DOHH2 (cell line): ENCODE measurements around the gene YES1.

Source experiments
- H3F3A ChIP-seq: fragments of 200-600 bp; sonication (generic), shearing (Covaris generic); 2 replicates; pipeline ENCODE4 v1.6.0; 2016; ENCODE audit warnings: antibody characterized with exemption, mild to moderate bottlenecking; ENCODE audit not compliant: control insufficient read depth, insufficient read depth
- H3K27ac ChIP-seq: fragments of 200-600 bp; sonication (generic); 2 replicates; pipeline ENCODE4 v1.5.1; 2014; ENCODE audit warnings: low read depth, mild to moderate bottlenecking, low read length, moderate library complexity
- H3K27me3 ChIP-seq: fragments of 200-600 bp; sonication (generic); 2 replicates; pipeline ENCODE4 v1.6.1; 2014; ENCODE audit warnings: mild to moderate bottlenecking, low read length, mixed read lengths; ENCODE audit not compliant: control insufficient read depth
- H3K36me3 ChIP-seq: fragments of 200-600 bp; sonication (generic); 2 replicates; pipeline ENCODE4 v1.6.1; 2014; ENCODE audit warnings: mild to moderate bottlenecking, low read length, moderate library complexity, mixed read lengths; ENCODE audit not compliant: control insufficient read depth
- H3K4me1 ChIP-seq: fragments of 200-600 bp; sonication (generic); 2 replicates; pipeline ENCODE4 v1.6.1; 2014; ENCODE audit warnings: mild to moderate bottlenecking, low read length, mixed read lengths; ENCODE audit not compliant: control insufficient read depth
- H3K4me2 ChIP-seq: fragments of 200-600 bp; sonication (generic); 2 replicates; pipeline ENCODE4 v1.6.0; 2014; ENCODE audit warnings: mild to moderate bottlenecking, low read length, moderate library complexity
- H3K4me3 ChIP-seq: fragments of 200-600 bp; sonication (generic); 2 replicates; pipeline ENCODE4 v1.5.1; 2014; ENCODE audit warnings: mild to moderate bottlenecking, low read length, mixed read lengths
- H3K79me2 ChIP-seq: fragments of 200-600 bp; sonication (generic); 2 replicates; pipeline ENCODE4 v1.6.1; 2014; ENCODE audit warnings: mild to moderate bottlenecking, low read length, mixed read lengths; ENCODE audit not compliant: control insufficient read depth
- H3K9me2 ChIP-seq: fragments of 200-600 bp; sonication (generic); replicated peaks from 2 replicates; pipeline ENCODE4 v1.6.1; 2014; ENCODE audit warnings: mild to moderate bottlenecking, low read length, mixed read lengths; ENCODE audit not compliant: control insufficient read depth
- H3K9me3 ChIP-seq: fragments of 200-600 bp; sonication (generic); 2 replicates; pipeline ENCODE4 v1.6.1; 2014; ENCODE audit warnings: antibody characterized with exemption, low read length, mixed read lengths; ENCODE audit not compliant: control insufficient read depth, insufficient read depth
- H4K20me1 ChIP-seq: fragments of 200-600 bp; sonication (generic); 2 replicates; pipeline ENCODE4 v1.6.0; 2014; ENCODE audit warnings: low read depth, mild to moderate bottlenecking, antibody characterized with exemption, low read length, moderate library complexity; ENCODE audit not compliant: control insufficient read depth, insufficient read depth
- EZH2phosphoT487 ChIP-seq: fragments of 200-600 bp; sonication (generic); IDR thresholded peaks from 2 replicates; pipeline ENCODE4 v1.6.1; 2017; ENCODE audit warnings: borderline replicate concordance, mild to moderate bottlenecking, antibody characterized with exemption, low read length, moderate library complexity, mixed read lengths
- TF ChIP-seq, protein P1 (sequence below): fragments of 200-600 bp; sonication (generic); IDR thresholded peaks from one replicate; pipeline ENCODE4 v1.5.1; 2014; ENCODE audit warnings: antibody characterized with exemption, mild to moderate bottlenecking, low read depth, low read length; ENCODE audit not compliant: poor library complexity, severe bottlenecking

Gene YES1

DNA sequence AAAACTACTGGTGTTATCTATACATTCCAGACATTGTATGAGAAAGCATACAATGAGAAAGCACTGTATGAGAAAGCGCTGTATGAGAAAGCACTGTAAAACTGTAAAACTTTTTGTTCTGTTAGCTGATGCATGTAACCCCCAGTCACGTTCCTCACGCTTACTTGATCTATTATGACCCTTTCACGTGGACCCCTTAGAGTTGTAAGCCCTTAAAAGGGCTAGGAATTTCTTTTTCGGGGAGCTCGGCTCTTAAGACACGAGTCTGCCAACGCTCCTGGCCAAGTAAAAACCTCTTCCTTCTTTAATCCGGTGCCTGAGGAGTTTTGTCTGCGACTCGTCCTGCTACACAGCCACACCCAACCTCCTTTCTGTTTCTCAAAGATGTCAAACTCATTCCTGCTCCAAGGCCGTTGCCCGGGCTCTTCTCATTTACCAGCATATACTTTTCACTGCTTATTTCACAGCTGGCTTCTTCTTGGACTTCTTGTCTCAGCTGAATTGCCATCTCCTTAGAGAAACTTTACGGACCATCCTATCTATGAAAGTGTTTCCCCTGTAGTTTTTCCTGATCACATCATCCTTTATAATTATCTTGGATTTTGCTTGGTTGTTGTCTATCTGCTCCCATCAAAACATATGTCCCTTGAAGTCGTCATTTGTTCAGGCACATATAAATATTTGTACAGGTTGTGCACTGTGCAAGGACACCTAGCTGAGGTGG lies 29.8 kb upstream of the YES1 start:
- no peak overlapping the region for H3K27ac ChIP-seq
- H3K4me3 ChIP-seq: no peak overlapping the region
- no peaks in the 10 kb centered on the region for H3K79me2 ChIP-seq
- TF ChIP-seq EZH2phosphoT487: no peak
- TF ChIP-seq, protein P1, sequence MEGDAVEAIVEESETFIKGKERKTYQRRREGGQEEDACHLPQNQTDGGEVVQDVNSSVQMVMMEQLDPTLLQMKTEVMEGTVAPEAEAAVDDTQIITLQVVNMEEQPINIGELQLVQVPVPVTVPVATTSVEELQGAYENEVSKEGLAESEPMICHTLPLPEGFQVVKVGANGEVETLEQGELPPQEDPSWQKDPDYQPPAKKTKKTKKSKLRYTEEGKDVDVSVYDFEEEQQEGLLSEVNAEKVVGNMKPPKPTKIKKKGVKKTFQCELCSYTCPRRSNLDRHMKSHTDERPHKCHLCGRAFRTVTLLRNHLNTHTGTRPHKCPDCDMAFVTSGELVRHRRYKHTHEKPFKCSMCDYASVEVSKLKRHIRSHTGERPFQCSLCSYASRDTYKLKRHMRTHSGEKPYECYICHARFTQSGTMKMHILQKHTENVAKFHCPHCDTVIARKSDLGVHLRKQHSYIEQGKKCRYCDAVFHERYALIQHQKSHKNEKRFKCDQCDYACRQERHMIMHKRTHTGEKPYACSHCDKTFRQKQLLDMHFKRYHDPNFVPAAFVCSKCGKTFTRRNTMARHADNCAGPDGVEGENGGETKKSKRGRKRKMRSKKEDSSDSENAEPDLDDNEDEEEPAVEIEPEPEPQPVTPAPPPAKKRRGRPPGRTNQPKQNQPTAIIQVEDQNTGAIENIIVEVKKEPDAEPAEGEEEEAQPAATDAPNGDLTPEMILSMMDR: no peak
- no peaks in the 10 kb centered on the region for H3K9me3 ChIP-seq
- H3K4me2 ChIP-seq: no peak overlapping the region
- no peaks in the 10 kb centered on the region for H3K27me3 ChIP-seq
- H3K36me3 ChIP-seq: no peaks in the 10 kb centered on the region
- no peaks in the 10 kb centered on the region for H3K4me1 ChIP-seq
- H3K9me2 ChIP-seq: no peaks in the 10 kb centered on the region
- no peaks in the 10 kb centered on the region for H4K20me1 ChIP-seq
- no peaks in the 10 kb centered on the region for H3F3A ChIP-seq

DNA sequence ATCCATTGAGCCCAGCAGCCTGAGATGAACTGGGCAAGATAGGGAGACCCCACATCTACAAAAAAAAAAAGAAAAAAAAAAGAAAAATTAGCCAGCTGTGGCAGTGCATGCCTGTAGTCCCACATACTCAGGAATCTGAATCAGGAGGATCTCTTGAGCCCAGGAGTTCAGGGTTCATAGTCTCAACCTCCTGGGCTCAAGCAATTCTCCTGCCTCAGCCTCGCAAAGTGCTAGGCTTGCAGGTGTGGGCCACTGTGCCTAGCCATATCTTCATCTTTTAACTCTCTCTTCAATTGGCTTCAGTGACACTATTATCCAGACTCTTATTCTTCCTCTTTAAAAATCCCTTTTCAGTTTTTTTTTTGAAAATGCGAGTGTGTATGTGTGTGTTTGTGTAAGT lies 28.5 kb upstream of the YES1 start:
- Histone ChIP-seq H3K4me3 (no peak overlapping the region), H3K27ac (no peak overlapping the region), H3K4me1 (no peaks in the 10 kb centered on the region), H3K9me3 (no peaks in the 10 kb centered on the region), H3K4me2 (no peak overlapping the region), H3K9me2 (no peaks in the 10 kb centered on the region), H3K36me3 (no peaks in the 10 kb centered on the region), H3K27me3 (no peaks in the 10 kb centered on the region), H4K20me1 (no peaks in the 10 kb centered on the region), H3K79me2 (no peaks in the 10 kb centered on the region), H3F3A (no peaks in the 10 kb centered on the region)
- TF ChIP-seq, protein P1: no peak
- no peak for TF ChIP-seq EZH2phosphoT487

DNA sequence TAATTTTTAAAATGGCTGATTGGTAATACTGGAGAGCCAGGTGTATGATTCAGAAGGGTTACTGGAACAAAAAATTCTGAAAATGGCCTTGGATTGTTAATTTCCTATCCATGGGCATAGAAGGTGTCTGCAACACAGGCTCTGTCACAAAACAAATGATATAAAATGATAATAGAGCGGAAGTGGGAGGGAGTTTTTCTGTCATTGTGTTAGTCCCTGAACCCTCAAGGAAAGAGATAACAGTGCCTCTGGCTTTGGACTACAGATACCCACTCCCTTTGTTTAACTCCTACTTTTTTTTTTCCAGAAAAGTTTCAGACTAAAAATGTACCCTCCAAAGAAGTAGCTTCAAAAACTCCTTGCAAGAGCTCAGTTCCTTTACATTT lies 28.0 kb upstream of the YES1 start:
- Histone ChIP-seq H3F3A (no peaks in the 10 kb centered on the region), H3K9me2 (no peaks in the 10 kb centered on the region), H3K4me1 (no peaks in the 10 kb centered on the region), H3K36me3 (no peaks in the 10 kb centered on the region), H3K79me2 (no peaks in the 10 kb centered on the region), H3K27ac (no peak overlapping the region), H3K27me3 (no peaks in the 10 kb centered on the region), H3K4me3 (no peak overlapping the region), H4K20me1 (no peaks in the 10 kb centered on the region), H3K4me2 (no peak overlapping the region), H3K9me3 (no peaks in the 10 kb centered on the region)
- TF ChIP-seq, protein P1: no peak
- TF ChIP-seq EZH2phosphoT487: no peak
